Retinal pigment epithelial cell (primary cell): ENCODE measurements around the gene ARHGAP26.

Source experiments
- DNase-seq: peaks from one replicate; pipeline ENCODE4 v3.0.0-alpha.2; 2010; ENCODE audit warnings: low read depth
- H3K4me3 ChIP-seq: 2 replicates; pipeline ENCODE4 v1.5.1; 2011; ENCODE audit warnings: mild to moderate bottlenecking, low read length, control low read depth, moderate library complexity
- CTCF ChIP-seq: conservative IDR thresholded peaks from 2 replicates; pipeline ENCODE4 v1.5.1; 2011; ENCODE audit warnings: low read depth, low read length, control low read depth, inconsistent platforms

ARHGAP26 gene

GRCh38 chr5:143188083-143188482 is 417.9 kb downstream of the ARHGAP26 start:
- no peak for DNase-seq
- H3K4me3 ChIP-seq: no peak overlapping the region
- no peak for TF ChIP-seq CTCF

DNA sequence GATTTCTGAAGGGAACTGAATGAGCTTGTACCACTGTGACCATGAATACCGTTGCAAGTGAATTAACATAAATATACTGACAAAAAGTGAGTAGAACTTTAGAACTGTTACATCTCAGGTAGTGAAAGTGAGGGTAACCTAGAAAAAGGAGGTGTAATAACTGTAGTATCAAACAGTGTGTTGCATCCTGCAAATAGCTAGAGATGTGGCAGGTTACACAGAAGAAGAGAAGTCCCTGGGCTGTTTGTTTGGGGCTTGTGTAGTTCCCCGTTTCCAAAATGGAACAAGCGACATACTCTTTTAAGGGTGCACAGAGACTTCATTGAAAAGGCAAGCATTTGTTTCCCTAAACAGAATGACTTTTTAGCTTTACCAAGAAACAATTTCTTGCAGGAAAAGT is 418.5 kb downstream of the ARHGAP26 start:
- no peak for DNase-seq
- no peak overlapping the region for H3K4me3 ChIP-seq
- no peak for TF ChIP-seq CTCF

GRCh38 chr5:143190260-143190810 is 420.2 kb downstream of the ARHGAP26 start:
- H3K4me3 ChIP-seq: no peak overlapping the region
- no peak for DNase-seq
- TF ChIP-seq CTCF: no peak

DNA sequence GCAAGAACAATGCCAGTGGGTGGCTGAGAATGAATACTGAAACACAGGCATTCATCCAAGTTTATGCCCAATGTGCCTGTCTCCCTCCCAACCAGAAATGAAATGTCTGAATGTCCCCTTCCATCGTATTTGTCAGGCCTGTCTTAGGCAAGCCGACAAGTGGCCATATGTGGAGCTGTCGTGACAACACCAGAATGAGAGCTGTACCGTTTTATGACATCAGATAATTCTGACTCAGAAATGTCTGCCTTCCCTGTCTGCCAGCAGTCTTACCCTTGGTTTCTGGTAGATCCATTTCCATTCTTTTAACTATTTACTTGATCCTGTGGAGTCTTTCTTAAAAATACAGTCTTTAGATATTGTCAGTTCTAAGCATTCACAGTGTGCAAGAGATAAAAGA is 421.5 kb downstream of the ARHGAP26 start:
- DNase-seq: no peak
- H3K4me3 ChIP-seq: no peak overlapping the region
- no peak for TF ChIP-seq CTCF

- DNase-seq: no peak
- no peak for TF ChIP-seq CTCF
- no peak overlapping the region for H3K4me3 ChIP-seq
These were observed 422.2 kb downstream of the ARHGAP26 start for GRCh38 chr5:143192191-143192900.

DNA sequence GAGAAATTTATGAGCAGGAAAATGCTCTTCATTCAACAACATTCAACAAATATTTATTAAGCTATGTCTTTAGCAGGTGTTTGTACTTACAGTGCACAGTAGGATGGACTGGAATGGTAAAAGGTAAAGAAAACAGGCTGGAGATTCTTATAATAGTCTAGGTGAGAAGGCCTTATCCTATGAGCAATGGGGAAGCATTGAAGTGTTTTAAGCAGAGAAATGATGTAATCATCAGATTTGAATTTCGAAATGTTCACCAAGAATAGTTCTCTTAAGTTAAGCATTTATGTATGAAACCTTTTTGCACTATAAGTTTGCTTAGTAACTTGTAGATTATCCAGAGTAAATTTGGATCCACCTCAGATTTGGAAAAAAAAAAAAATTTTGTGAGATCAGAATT is 424.0 kb downstream of the ARHGAP26 start:
- no peak for DNase-seq
- TF ChIP-seq CTCF: no peak
- no peak overlapping the region for H3K4me3 ChIP-seq

GRCh38 chr5:143194713-143195112 is 424.5 kb downstream of the ARHGAP26 start:
- DNase-seq: no peak
- no peak overlapping the region for H3K4me3 ChIP-seq
- TF ChIP-seq CTCF: no peak
